ENCODE data around the gene BEND6. TPM values are rescaled to one million over a fixed set of nuclear protein-coding genes. Genes with fewer than 3 reads are reported as not detected.

Gene BEND6
- total and polyA plus RNA-seq, 10 of the 15 experiments (the other 5 are each of a cell fraction or from before 2014, with no cell fraction given): 0.79 to 2.8 (median 1.6) TPM

- TF ChIP-seq TCF3 (IDR thresholded peaks at IDR 0.05; ENCODE audit: borderline replicate concordance, insufficient read depth, low read depth, low read length) (no peak), NFYB (IDR thresholded peaks at IDR 0.05; ENCODE audit: insufficient read depth, low read depth, low read length) (no peak), CHD4 (IDR thresholded peaks at IDR 0.05) (no peak)
Observed at GRCh38 chr6:57068061-57068460, 113.2 kb downstream of the BEND6 start (continued).

DNA sequence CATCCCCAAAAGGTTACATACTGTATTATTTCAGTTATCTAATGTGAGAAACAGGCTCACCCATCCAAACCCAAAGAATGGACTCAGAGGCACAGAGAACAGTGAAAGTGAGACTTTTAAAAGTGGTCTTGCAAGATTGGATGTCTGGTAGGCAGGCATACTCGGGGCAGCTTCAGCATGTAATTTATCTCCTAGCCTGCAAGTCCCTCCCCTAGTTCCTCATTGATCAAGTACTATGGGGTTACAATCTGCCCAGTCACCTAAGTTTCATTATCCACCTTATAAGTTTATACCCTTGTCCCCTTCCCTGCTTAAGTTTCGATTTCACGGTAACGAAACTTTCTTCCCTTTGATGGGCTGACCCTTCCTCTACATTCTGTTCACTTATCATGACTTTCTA, 114.3 kb downstream of the BEND6 start:
- no peak overlapping the region for H2AFZ ChIP-seq (ENCODE audit: control insufficient read depth, low read depth, low read length)
- intact Hi-C loops (cut with micrococcal nuclease; ENCODE audit: unreplicated experiment): no loop called here
- no peaks in the 10 kb centered on the region for H3K79me2 ChIP-seq (ENCODE audit: control insufficient read depth, insufficient read depth, low read length)
- ChIA-PET RAD21 (ENCODE audit: unreplicated experiment) (no interaction called here), SMC1A (ENCODE audit: uncharacterized antibody, unreplicated experiment) (no interaction called here), CTCF (no interaction called here), POLR2A (no interaction called here)
- DNase-seq (ENCODE audit: low read depth, low spot score): no peak
- FAIRE-seq: no peak
- TF ChIP-seq, protein P1, sequence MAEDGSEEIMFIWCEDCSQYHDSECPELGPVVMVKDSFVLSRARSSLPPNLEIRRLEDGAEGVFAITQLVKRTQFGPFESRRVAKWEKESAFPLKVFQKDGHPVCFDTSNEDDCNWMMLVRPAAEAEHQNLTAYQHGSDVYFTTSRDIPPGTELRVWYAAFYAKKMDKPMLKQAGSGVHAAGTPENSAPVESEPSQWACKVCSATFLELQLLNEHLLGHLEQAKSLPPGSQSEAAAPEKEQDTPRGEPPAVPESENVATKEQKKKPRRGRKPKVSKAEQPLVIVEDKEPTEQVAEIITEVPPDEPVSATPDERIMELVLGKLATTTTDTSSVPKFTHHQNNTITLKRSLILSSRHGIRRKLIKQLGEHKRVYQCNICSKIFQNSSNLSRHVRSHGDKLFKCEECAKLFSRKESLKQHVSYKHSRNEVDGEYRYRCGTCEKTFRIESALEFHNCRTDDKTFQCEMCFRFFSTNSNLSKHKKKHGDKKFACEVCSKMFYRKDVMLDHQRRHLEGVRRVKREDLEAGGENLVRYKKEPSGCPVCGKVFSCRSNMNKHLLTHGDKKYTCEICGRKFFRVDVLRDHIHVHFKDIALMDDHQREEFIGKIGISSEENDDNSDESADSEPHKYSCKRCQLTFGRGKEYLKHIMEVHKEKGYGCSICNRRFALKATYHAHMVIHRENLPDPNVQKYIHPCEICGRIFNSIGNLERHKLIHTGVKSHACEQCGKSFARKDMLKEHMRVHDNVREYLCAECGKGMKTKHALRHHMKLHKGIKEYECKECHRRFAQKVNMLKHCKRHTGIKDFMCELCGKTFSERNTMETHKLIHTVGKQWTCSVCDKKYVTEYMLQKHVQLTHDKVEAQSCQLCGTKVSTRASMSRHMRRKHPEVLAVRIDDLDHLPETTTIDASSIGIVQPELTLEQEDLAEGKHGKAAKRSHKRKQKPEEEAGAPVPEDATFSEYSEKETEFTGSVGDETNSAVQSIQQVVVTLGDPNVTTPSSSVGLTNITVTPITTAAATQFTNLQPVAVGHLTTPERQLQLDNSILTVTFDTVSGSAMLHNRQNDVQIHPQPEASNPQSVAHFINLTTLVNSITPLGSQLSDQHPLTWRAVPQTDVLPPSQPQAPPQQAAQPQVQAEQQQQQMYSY (CRISPR knock-in tag; IDR thresholded peaks at IDR 0.05): no peak
- H3K4me3 ChIP-seq: no peak overlapping the region
- in situ Hi-C loops (cut with MboI): no loop called here
- H3K9ac ChIP-seq (ENCODE audit: control insufficient read depth, insufficient read depth, low read length): no peak overlapping the region
- H4K20me1 ChIP-seq (ENCODE audit: control insufficient read depth, insufficient read depth): no peaks in the 10 kb centered on the region
- peaks cover 0 to 12% of the 10 kb centered on the region in 2 experiments; a peak in 1 of 4 replicates for H3K36me3 ChIP-seq (ENCODE audit: control insufficient read depth in 2 of 2, insufficient read depth in 2 of 2, low read length in 1 of 2)
- no peaks in the 10 kb centered on the region for H3K4me1 ChIP-seq (ENCODE audit: control insufficient read depth, insufficient read depth, low read length)
- H3K27me3 ChIP-seq (replicated peaks in 1 of 2; ENCODE audit: control insufficient read depth in 2 of 2, insufficient read depth in 2 of 2, low read length in 1 of 2): no peaks in the 10 kb centered on the region
- no TSS peak for BruUV-seq (replicated peaks)
- H3K9me3 ChIP-seq (replicated peaks; ENCODE audit: control insufficient read depth, insufficient read depth, low read length): no peaks in the 10 kb centered on the region
- ATAC-seq: no peak
- no peak overlapping the region for H3K4me2 ChIP-seq (ENCODE audit: control insufficient read depth, insufficient read depth)
- 97% methylated on average over 4 of the region's 4 CpGs for WGBS (ENCODE audit: insufficient coverage, insufficient replicate concordance, low lambda C conversion rate, missing lambda C conversion rate)
- no peak overlapping the region for H3K27ac ChIP-seq (ENCODE audit: control insufficient read depth, insufficient read depth)
